Stimulated activated CD8-positive, alpha-beta memory T cell treated with anti-CD3 and anti-CD28 coated beads, Interleukin-12 subunit alpha, Interleukin-12 subunit beta, amount 100 ng/mL, for 4 hours (primary cell): Measurements from ENCODE around the gene ACTBL2.
"Not testable (repeated sequence)": the region's sequence is repeated elsewhere in the genome, so short reads cannot be mapped to it uniquely, and the experiment has no call there.

ENCODE experiments used
- DNase-seq: peaks from one replicate; pipeline ENCODE4 v3.0.0-alpha.2; 2020; ENCODE audit warnings: low read depth

ACTBL2 gene

GRCh38 chr5:57482671-57483106 lies at the start of gene ACTBL2:
ACTBL2 (minus strand) TSS chr5:57482811; CDS start chr5:57482707, 104 bp downstream.
- DNase-seq: no peak

GRCh38 chr5:57531333-57531732 lies 48.7 kb upstream of the ACTBL2 start:
- no peak for DNase-seq

- no peak for DNase-seq
Measured at GRCh38 chr5:57529864-57530263, 47.3 kb upstream of the ACTBL2 start.

- no peak for DNase-seq
Measured at GRCh38 chr5:57527870-57528269, 45.3 kb upstream of the ACTBL2 start.

GRCh38 chr5:57524348-57525060 lies 41.9 kb upstream of the ACTBL2 start:
- DNase-seq: no peak

- not testable (repeated sequence) for DNase-seq
Measured at GRCh38 chr5:57522477-57522876, 39.9 kb upstream of the ACTBL2 start.

- DNase-seq: not testable (repeated sequence)
Measured at GRCh38 chr5:57518415-57518814, 35.8 kb upstream of the ACTBL2 start.

- DNase-seq: no peak
Measured at GRCh38 chr5:57517250-57517649, 34.6 kb upstream of the ACTBL2 start.

GRCh38 chr5:57513785-57514184 lies 31.2 kb upstream of the ACTBL2 start:
- DNase-seq: no peak

GRCh38 chr5:57511321-57511720 lies 28.7 kb upstream of the ACTBL2 start:
- DNase-seq: no peak

GRCh38 chr5:57509501-57510260 lies 27.1 kb upstream of the ACTBL2 start:
- no peak for DNase-seq

- DNase-seq: no peak
Measured at GRCh38 chr5:57508211-57508610, 25.6 kb upstream of the ACTBL2 start.

- no peak for DNase-seq
Measured at GRCh38 chr5:57505272-57506200, 22.9 kb upstream of the ACTBL2 start.

GRCh38 chr5:57504357-57504756 lies 21.7 kb upstream of the ACTBL2 start:
- no peak for DNase-seq

GRCh38 chr5:57503433-57503832 lies 20.8 kb upstream of the ACTBL2 start:
- DNase-seq: no peak

GRCh38 chr5:57501414-57502201 lies 19.0 kb upstream of the ACTBL2 start:
- no peak for DNase-seq

- DNase-seq: no peak
Measured at GRCh38 chr5:57499262-57500050, 16.8 kb upstream of the ACTBL2 start.

- DNase-seq: no peak
Measured at GRCh38 chr5:57497733-57498132, 15.1 kb upstream of the ACTBL2 start.

- DNase-seq: no peak
Measured at GRCh38 chr5:57495285-57496086, 12.9 kb upstream of the ACTBL2 start.
